GM21619 (cell line): Measurements from ENCODE around the gene FADS2.

Experiments used
- ATAC-seq: cut with Tn5 transposase; IDR thresholded peaks from one replicate; pipeline ENCODE4 v1.9.1; 2021; ENCODE audit not compliant: unreplicated experiment

FADS2 gene

GRCh38 chr11:61795876-61796526, 32.1 kb upstream of the FADS2 start:
- no peak for ATAC-seq

- ATAC-seq = no peak
Measured at GRCh38 chr11:61797263-61797944, 30.7 kb upstream of the FADS2 start.

GRCh38 chr11:61799665-61800284, 28.3 kb upstream of the FADS2 start:
- no peak for ATAC-seq

GRCh38 chr11:61800331-61801281, 27.5 kb upstream of the FADS2 start:
- ATAC-seq = no peak

GRCh38 chr11:61802605-61803004, 25.5 kb upstream of the FADS2 start:
- no peak for ATAC-seq

GRCh38 chr11:61803889-61804647, 24.0 kb upstream of the FADS2 start:
- ATAC-seq = no peak

GRCh38 chr11:61805146-61805545, 23.0 kb upstream of the FADS2 start:
- ATAC-seq = no peak

- no peak for ATAC-seq
Measured at GRCh38 chr11:61806785-61807184, 21.3 kb upstream of the FADS2 start.

GRCh38 chr11:61810671-61811175, 17.4 kb upstream of the FADS2 start:
- ATAC-seq = no peak

GRCh38 chr11:61811831-61812230, 16.3 kb upstream of the FADS2 start:
- no peak for ATAC-seq

- ATAC-seq = no peak
Measured at GRCh38 chr11:61812736-61813411, 15.2 kb upstream of the FADS2 start.

- peak; percentile 2 for ATAC-seq
Measured at GRCh38 chr11:61814247-61814957, 13.7 kb upstream of the FADS2 start.

GRCh38 chr11:61814958-61815789, 12.9 kb upstream of the FADS2 start:
- ATAC-seq = peak; percentile 56

- ATAC-seq = peak; percentile 20
Measured at GRCh38 chr11:61815790-61816735, 12.0 kb upstream of the FADS2 start.

- peak; percentile 45 for ATAC-seq
Measured at GRCh38 chr11:61816736-61817455, 11.2 kb upstream of the FADS2 start, which contains the start of gene FADS1. Gene FADS1 (minus strand): TSS chr11:61817003. CDS start chr11:61816929, 74 bp downstream.

- no peak for ATAC-seq
Measured at GRCh38 chr11:61817471-61818202, 10.5 kb upstream of the FADS2 start.
